Fibroblast of peridontal ligament (primary cell): Measurements from ENCODE around the gene SIAH1.
"Not testable (repeated sequence)": the region's sequence is repeated elsewhere in the genome, so short reads cannot be mapped to it uniquely, and the experiment has no call there.

Experiments used
- DNase-seq: peaks from one replicate; pipeline ENCODE4 v3.0.0-alpha.2; 2010; ENCODE audit errors: extremely low read depth

The SIAH1 gene

DNA sequence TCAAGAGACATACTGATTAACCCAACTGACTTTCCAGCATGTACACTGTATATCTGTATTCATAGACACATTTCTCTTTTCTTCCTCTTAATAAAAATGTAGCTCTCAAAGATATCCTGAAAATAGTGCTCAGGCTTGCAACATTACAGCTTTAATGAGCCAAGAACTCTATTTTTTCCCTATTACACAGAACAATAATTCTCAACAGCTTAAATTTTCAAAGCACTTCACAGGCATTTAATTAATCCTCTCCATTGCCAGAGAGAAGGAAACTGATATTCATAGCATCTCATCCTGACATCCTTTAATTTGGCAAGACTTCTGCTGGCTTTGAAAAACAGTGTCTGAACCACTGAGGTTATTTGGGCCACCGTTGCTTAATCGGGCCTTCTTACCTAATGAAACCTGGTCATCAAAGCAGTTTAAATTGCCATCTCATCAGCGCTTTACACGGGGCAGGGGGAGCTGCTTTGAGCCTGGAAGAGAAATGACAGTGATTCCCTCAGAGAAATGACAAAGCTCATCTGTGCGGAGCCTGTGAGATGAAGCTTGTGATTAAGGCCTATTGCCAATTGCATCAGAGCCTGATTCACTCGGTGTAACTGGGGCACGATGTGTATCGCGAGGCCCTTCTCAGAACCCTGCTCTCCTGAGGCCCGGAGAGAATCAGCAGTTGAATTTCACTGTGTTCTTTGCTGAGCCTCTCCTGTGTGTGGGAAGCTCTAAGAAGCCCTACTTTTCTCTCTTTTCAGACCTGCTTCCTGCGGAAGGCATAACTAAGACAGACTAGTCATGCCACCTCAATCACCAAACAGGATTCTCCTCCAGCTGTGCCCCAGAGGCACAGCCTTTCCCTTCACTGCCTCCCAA is 8.5 kb upstream of the SIAH1 start:
- DNase-seq, result peak; percentile 91

DNA sequence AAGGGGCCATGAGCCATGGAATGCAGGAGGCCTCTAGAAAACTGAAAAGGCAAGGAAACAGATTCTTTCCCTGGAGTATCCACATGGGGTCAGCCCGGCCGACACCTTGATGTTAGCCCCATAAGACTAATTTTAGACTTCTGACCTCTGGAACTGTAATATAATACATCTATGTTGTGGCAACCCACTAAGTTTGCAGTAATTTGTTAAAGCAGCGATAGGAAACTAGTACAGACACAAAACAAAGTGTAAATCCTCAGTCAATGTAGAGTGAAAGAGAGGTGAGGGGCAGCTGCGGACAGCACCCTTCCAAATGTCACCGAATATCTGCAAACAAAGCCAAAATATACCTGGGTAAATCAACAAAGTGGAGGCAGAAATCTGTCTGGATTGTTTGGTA is 7.2 kb upstream of the SIAH1 start:
- DNase-seq, result no peak

DNA sequence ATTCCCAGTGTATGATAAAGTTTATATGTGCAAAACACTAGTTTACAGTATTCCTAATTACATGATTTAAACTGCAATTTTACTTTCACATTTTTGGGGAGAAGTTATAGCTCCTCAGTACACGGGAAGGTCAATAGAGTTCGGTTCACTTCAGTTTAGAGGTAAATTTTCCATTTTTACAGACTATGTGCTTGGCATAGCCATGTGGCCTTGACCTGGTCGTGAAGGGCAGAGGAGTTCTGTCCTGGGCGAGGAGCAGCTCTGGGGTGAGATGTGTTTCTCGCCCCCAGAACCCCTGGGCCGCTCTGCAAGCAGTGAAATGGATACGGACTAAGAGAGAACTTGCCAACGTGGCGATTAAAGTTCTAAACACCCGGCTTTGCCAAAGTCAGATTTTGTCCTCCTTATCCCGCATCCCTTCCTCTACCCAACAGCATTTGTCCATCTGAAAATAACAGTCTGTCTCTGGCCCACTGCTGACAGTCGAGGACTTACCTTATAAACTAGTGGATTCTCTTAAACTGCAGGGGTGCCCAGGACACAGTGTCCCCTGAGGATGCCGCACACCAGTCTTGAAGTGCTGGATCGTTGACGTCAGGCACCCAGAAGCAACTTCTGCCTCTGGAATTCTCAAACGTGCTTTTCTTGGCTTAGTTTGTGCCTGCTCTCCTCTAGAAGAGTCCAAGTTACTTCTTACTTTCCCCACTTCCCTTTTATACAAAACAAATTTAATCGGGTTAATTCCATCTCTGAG is 1.5 kb upstream of the SIAH1 start:
- no peak for DNase-seq

DNA sequence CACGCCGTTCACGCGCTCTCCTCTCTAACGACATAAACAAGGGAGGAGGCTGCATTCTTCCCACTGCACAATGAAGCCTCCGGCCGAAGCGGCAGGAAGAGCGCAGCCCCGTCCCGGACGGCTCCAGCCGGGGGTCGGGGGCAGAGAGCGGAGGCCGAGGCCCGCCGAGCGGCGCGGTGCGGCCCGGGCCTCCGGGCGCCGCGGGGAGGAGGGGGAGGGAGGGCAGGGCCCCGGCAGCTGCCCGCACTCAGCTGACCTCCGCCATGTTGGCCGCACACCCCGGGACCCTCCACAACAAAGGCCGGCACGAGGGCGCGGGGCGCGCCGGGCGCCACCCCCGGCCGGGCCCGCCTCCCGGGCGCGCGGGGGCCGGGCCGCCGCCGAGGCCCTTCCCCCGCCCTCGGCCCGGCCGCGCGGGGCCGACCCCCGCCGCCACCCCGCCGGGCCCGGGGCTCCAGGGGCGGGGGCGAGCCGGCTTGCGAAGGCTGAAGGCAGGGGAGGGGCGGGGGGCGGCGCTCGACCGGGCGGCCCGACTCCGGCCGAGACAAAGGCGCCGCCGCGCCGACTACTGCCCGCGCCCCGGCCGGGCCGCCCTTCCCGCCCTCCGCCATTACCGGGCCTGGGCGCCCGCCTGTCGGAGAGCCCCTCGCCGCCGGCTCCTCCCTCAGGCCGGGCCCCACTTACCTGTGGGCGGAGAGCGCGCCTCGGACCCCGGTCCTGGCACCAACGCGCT is 527 bp downstream of the SIAH1 start:
- DNase-seq, result peak; percentile 42

DNA sequence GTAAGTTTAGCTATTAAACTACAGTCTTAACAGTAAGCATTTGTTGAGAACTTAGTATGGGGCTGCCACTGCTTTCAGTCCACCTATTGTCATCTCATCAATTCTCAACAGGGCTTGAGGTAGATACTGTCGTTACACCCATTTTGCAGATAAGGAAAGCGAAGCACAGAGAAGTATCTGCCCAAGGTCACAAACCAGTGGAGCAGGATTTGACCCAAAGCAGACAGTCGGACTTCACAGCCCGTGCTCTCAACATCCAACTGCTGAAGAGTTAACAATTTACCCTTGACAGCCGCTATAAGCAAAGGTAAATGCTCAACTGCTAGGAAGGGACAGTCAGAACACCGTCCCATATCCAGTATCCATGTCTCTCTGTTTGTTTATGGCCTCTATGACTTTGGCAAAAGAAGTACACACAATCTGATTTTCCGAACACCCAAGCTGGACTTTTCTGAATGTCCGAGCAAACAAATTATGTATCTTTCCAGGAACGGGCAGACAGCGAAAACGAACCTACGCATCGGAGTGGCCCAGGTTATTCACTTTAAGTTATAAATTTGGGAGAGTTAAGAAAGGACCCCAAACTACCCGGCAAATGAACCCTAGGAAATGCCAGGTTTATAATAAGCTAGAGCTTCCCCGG is 1.2 kb downstream of the SIAH1 start:
- no peak for DNase-seq

DNA sequence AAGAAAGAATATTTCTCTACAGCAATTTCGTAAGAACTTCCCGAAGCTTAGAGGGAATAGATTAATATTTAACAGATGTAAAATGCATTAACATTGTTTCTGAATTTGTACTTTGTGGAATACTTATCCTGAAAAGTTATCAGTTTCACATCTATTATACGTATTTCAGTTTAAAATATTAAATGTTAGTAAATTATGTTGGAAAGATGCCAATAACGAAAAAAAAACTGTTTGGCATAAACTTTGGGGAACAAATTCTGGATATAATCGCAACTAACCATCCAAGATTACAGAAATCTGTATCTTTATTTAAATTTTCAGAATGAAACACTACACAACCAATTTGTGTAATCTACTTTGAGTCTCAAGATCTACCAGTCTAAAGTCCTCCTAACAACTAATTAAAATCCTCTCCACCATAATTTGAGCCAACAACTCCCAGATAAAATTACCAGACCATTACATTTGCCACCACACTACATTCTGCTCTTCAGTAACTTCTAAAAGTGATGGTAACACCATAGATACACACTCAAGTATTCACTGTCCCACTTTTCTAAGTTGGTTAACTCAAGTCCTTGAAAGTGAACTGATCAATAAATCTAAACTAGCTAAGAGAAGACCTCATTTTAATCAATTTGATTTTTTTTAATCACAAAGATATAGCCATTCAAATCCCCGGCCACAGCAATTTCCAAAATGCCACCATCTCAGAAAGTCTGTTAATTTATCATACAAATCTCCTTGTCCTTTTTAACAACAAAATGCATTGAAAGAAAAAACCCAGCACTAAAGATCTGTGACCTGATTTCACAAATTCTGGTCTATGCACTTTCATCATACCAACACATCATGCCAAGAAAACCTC is 2.0 kb downstream of the SIAH1 start:
- peak; percentile 81 for DNase-seq

DNA sequence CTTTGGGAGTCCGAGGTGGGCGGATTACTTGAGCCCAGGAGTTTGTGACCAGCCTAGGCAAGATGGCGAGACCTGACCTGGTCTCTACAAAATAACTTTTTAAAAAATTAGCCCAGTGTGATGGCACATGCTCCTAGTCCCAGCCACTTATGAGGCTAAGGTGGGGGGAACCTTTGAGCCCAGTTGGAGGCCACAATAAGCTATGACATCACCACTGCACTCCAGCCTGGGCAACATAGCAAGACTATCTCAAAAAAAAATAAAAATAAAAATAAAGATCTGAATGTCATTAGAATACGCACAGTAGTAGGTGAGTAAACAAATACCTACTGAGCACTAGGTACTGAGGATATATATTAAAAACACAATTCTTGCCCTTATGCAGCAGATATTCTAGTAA is 3.1 kb downstream of the SIAH1 start:
- no peak for DNase-seq

DNA sequence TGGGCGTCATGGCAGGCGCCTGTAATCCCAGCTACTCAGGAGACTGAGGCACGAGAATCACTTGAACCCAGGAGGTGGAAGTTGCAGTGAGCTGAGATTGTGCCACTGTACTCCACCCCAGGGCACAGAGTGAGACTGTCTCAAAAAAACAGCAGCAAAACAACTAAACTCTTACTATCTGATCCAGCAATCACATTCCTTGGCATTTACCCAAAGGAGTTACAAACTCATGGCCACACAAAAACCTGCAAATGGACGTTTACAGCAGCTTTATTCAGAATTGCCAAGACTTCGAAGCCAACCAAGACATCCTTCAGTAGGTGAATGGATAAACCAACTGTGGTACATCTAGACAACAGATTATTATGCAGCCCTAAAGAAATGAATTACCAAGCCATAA is 4.0 kb downstream of the SIAH1 start:
- no peak for DNase-seq

DNA sequence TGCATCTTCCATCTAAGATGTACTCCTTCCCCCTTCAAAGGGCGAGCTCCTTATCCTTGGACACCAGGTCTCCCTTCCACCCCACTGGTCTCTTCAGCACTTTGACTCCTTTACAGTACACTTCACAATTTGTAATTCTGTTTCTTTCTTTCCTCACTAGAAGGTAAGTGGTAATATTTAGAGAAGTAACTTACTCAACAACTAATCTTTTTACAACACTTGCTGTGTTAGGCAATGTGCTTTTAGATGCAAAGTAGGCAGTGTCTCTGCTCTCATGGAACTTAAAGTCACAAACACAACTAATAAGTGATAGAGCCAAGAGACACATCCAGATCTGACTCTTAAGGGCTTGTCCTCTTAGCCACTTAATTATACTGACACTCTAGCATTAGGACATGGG is 6.4 kb downstream of the SIAH1 start:
- DNase-seq, result no peak

DNA sequence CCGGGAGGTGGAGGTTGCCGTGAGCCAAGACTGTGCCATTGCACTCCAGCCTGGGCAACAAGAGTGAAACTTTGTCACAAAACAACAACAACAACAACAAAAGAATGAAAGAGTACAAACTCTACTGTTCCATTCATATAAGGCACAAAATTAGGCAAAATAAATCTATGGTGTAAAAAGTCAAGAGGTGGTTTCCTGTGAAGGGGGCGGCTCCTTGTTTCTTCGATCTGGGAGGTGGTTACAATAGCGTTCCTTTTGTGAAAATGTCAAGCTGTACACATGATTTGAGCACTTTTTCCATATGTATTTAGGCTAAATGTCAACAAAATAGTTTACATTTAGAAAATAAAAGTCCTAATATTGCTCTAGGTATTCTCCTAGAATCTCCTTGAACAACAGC is 6.9 kb downstream of the SIAH1 start:
- no peak for DNase-seq

DNA sequence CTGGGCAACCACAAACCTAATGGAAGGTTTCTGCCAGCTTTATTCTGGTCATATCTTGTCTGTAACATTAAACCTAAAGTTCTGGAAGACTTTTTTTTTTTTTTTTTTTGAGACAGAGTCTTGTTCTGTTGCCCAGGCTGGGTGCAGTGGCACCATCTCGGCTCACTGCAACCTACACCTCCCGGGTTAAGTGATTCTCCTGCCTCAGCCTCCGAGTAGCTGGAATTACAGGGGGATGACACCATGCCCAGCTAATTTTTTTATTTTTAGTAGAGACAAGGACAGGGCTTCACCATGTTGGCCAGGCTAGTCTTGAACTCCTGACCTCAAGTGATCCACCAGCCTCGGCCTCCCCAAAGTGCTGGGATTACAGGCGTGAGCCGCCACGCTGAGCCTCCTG is 7.9 kb downstream of the SIAH1 start:
- not testable (repeated sequence) for DNase-seq

DNA sequence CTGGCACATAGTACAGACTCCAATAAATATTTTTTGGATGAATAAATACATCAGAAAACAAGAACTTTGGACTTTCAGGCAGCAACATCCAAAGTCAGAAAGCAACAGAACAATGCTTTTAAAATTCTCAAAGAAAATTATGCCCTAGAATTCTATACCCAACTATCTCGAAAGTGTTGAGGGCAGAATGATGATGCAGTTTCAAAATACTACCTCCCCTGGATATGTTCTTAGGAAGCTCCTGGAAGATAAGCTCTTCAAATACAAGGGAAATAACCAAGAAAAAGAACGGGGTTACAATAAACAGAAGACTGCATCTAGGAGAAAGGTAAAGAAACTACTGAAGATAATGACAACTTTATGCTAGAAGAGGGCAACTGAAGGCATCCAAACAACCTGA is 11.0 kb downstream of the SIAH1 start:
- no peak for DNase-seq

DNA sequence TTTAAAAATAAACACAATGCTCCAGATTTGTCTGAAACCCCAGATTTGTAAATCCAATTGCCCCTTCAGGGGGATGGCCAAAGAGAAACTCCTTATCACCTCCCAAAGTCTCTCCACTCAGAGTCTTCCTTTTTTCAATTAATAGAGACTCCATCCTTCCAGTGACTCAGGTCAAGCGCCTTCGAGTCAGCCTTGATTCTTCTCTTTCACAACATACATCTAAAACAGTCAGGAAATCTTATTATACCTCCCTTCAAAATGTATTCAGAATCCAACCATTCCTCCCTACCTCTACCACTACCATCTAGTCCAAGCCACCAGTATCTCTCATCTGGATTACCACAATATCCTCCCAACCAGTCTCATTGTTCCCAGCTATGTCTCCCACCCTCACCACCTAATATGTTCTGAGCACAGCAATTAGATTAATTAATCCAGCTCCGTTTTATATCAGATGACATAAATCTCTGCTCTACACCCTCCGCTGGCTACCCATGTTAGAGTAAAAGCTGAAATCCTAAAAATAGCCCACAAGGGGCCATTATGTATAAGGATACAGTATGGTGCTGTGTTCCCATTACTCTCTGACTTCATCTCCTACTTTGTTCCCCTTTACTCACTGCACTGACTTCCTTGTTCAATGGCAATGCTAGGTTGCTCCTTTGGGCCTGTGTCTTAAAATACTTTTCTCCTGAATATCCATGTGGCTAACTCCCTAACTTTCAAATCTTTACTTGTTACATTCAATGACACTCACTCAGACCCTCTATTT is 11.8 kb downstream of the SIAH1 start:
- peak; percentile 35 for DNase-seq

DNA sequence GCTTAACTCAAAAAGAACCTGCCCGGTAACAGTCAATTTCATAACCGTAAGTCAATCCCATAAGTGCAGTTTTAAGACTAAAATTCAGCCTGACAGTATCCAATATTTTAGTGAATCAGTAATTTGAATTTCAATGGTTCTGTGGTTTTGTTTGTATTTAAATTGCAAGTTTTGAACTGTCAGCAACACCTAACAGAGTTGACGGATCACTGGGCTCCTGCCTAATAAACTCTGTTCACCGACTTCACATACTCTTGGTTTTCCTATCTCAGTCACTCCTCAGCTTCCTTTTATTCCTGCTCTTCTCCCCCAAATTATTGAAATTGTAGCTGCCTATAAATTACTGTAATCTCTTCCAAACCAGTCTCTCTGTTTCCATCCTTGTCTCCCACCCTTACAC is 12.5 kb downstream of the SIAH1 start:
- DNase-seq, result no peak

DNA sequence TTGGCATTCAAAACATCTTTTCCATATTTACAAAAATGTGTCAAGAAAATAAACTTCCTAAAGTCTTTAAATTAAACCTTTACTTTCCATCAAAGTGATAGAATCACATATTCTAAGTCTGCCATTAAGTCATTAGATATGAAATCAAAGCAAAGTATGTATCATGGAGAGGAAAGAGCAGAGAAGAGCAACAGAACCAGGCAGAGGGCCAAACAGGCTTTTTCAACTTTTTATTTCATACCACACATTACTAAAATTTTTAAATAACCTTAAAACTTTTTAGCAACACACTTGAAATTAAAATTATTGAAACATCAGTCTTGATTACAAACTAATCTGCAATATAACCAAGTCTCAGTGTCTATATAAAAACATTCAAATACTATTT is 13.8 kb downstream of the SIAH1 start:
- no peak for DNase-seq

DNA sequence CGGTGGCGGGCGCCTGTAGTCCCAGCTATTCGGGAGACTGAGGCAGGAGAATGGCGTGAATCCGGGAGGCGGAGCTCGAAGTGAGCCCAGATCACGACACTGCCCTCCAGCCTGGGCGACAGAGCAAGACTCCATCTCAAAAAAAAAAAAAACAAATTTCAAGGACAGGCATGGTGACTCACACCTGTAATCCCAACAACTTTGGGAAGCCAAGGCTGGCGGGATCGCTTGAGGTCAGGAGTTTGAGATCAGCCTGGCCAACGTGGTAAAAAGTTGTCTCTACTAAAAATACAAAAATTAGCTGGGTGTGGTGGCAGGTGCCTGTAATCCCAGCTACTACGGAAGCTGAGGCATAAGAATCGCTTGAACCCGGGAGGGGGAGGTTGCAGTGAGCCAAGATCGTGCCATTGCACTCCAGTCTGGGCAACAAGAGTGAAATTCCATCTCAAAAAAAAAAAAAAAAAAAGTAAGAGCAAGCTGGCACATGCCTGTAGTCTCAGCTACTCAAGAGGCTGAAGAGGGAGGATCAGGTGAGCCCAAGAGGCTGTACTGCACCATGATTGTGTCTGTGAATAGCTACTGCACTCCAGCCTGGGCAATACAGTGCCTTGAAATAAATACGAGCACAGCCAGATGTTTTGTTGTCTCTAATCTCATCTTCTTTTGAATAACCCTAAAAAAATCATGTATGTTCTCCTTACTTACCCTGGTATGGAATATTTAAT is 14.4 kb downstream of the SIAH1 start:
- not testable (repeated sequence) for DNase-seq

DNA sequence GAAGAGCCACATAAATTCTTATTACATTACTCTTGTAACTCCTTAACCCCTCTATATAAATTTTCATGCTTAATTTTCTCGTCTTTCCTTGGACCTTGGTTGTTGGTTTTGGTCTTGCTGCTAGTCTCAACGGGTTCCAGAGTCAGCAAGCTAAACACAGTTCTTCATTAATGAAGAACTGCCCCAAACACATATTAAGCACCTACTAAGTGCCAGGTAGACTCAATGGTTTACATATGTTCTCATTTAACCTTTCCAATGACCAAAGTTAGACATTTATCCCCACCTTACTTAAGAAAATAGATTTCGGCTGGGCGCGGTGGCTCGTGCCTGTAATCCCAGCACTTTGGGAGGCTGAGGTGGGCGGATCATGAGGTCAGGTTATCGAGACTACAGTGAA is 15.0 kb downstream of the SIAH1 start:
- DNase-seq, result no peak

DNA sequence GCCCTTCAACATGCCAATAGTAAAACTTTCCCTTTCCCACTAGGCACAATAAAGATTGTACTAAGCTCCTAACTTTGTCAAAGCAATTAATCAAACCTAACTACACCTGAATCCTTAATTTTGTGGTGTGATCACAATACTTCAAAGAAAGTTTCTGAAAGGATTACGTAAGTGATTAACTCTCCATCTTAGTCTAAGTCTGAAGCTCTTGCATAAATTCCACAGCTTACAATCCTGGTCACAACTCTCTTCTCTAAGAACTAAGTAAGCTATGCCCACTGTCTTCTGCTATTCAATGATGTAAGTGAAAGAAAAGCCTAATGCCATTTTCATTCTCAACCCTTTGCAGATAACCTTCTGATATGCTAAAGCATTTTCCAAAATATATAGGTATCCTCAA is 15.4 kb downstream of the SIAH1 start:
- DNase-seq, result no peak

DNA sequence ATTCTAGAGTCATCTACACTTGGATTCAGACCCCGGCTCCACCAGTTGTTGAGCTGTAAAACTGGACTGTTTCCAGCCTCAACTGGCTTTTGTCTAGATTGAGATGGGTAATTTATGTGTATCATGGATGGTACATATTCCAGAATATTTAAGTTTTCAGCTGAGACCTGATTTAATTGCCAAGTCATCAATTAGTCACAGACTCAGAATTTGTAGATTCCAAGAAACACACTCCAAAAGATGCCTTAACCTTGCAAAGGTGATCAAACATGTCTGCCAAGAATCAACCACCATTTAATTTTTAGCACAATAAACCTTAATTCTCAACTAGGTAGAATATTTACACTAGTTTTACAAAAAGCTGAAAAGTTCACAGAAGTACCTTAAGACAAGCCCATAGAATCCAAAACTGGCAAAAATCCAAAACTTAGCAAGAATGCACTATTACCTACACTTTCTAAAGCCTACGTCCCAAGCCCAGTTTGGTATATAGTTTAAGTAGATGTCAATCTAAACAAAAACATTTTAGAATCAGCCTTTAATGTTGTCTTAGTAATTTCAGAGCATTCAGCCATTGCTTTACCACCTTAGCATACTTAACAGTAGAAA is 17.7 kb downstream of the SIAH1 start:
- no peak for DNase-seq
